Small intestine (tissue), 7 donors: ENCODE data around the gene MIPEP. TPM values are rescaled to one million over a fixed set of nuclear protein-coding genes. Genes with fewer than 3 reads are reported as not detected.
A peak's percentile ranks its signal among the peaks of the same experiment; 100 is the strongest.

Experiments
- DNase-seq, 2 donors: peaks; one replicate each; pipeline versions ENCODE4 v3.0.0 to v3.0.0-alpha.2; 2013
- FAIRE-seq: peaks from 2 replicates; lab custom pipeline; 2012; peaks lifted over from hg19 to GRCh38; lab: Jason Lieb, UNC
- H3K27ac ChIP-seq, 3 donors: one replicate each; pipeline ENCODE4 v1.5.1; 2013; ENCODE audit warnings: low read length in 2 of 3, mild to moderate bottlenecking in 2 of 3, control low read depth in 1 of 3, inconsistent platforms in 1 of 3, low read depth in 1 of 3, moderate library complexity in 1 of 3
- H3K27me3 ChIP-seq, 3 donors: one replicate each; pipeline ENCODE4 v1.6.1; 2013; ENCODE audit warnings: low read length in 3 of 3, inconsistent platforms in 1 of 3; ENCODE audit not compliant: control insufficient read depth in 3 of 3, insufficient read depth in 3 of 3
- H3K36me3 ChIP-seq, 3 donors: one replicate each; pipeline ENCODE4 v1.6.1; 2013; ENCODE audit warnings: low read length in 3 of 3, inconsistent platforms in 1 of 3, low read depth in 1 of 3, mild to moderate bottlenecking in 1 of 3, moderate library complexity in 1 of 3; ENCODE audit not compliant: control insufficient read depth in 3 of 3, insufficient read depth in 2 of 3
- H3K4me1 ChIP-seq, 3 donors: one replicate each; pipeline ENCODE4 v1.6.1; 2013; ENCODE audit warnings: low read length in 2 of 3, inconsistent platforms in 1 of 3, low read depth in 1 of 3, mild to moderate bottlenecking in 1 of 3, moderate library complexity in 1 of 3; ENCODE audit not compliant: control insufficient read depth in 3 of 3, insufficient read depth in 2 of 3
- H3K4me3 ChIP-seq, 3 donors: one replicate each; pipeline ENCODE4 v1.5.1; 2013; ENCODE audit warnings: low read length in 3 of 3, control low read depth in 1 of 3, inconsistent platforms in 1 of 3, low read depth in 1 of 3, mild to moderate bottlenecking in 1 of 3, moderate library complexity in 1 of 3
- H3K9me3 ChIP-seq, 2 donors: one replicate each; pipeline ENCODE4 v1.6.1; 2013; ENCODE audit warnings: low read depth in 1 of 2, low read length in 1 of 2; ENCODE audit not compliant: control insufficient read depth in 2 of 2, insufficient read depth in 1 of 2
- WGBS, 3 donors: extraction: QIAGEN DNeasy Blood & Tissue Kit; methylation state at CpG; one replicate each; pipeline ENCODE4 v1.1.7; 2013; 5-methylcytosine and 5-hydroxymethylcytosine counted together
- polyA plus RNA-seq, 4 donors: library from polyadenylated mRNA; stranded (reverse) in 3 of 4; unstranded in 1 of 4; fragments of 200-250 nt in 3 of 4; fragments of 120-200 nt in 1 of 4; gene quantifications; one replicate each; pipeline versions ENCODE4 v1.2.1 to v1.2.3, GENCODE V29; 2013
- donor health status: healthy with polysubstance abuse.
- donor health status: control.
- donor health status: control.
- donor health status: Bipolar disorder and iron deficiency.
- donor health status: healthy.

The MIPEP gene
- polyA plus RNA-seq, 4 donors = 10.3 to 19.8 (median 18.8) TPM

DNA sequence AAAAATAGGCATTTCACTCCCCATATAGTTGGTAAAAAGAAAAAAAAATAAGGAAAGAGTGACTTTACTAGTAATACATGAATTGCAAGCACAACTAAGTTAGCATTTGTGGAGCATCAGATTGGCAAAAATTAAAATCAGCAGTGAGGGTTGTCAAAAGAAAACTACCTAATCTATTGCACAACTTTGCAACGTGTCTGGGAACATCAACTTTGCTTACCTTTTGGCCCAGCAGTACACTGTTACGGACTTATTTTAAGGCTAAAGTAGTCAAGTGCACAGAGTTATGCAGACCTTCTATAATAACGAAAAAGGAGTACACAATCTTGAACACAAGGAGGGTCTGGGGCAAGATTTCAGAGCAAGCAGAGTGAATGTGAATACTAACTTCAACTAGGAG lies 102.6 kb downstream of the MIPEP start:
- FAIRE-seq = no peak
- no peak for DNase-seq
- no peak overlapping the region for H3K27ac ChIP-seq

DNA sequence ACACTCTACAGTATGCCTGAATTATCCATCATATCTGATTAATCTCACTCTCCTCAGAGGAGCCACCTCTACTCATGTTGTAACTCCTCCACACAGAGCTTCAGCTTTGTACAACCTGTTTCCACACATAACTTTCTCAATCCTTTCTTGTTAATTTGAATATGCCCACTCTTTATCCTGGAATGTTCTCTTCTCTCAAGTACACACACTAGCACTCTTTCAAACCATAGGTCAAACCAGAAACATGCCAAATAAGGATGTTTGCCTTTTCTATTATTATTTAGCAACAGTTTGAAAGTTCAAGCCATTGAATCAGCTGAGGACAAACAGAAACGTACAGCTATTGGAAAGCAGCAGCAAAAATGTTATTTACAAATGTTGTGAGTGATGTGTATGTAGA lies 110.3 kb downstream of the MIPEP start:
- H3K27me3 ChIP-seq = no peaks in the 10 kb centered on the region
- 78 to 84% (median 81%) methylated on average over 1 of the region's 1 CpG for WGBS, 3 donors
- no peak overlapping the region for H3K27ac ChIP-seq
- no peak for FAIRE-seq
- no peaks in the 10 kb centered on the region for H3K9me3 ChIP-seq
- H3K4me1 ChIP-seq = no peaks in the 10 kb centered on the region
- no peaks in the 10 kb centered on the region for H3K36me3 ChIP-seq
- no peak overlapping the region for H3K4me3 ChIP-seq
- no peak for DNase-seq

More for the DNA sequence above, 102.6 kb downstream of the MIPEP start:
- Histone ChIP-seq H3K9me3 (no peaks in the 10 kb centered on the region), H3K4me3 (no peak overlapping the region), H3K36me3 (no peaks in the 10 kb centered on the region), H3K4me1 (no peaks in the 10 kb centered on the region), H3K27me3 (no peaks in the 10 kb centered on the region)
- 80 to 87% (median 84%) methylated on average over 3 of the region's 3 CpGs for WGBS, 3 donors

DNA sequence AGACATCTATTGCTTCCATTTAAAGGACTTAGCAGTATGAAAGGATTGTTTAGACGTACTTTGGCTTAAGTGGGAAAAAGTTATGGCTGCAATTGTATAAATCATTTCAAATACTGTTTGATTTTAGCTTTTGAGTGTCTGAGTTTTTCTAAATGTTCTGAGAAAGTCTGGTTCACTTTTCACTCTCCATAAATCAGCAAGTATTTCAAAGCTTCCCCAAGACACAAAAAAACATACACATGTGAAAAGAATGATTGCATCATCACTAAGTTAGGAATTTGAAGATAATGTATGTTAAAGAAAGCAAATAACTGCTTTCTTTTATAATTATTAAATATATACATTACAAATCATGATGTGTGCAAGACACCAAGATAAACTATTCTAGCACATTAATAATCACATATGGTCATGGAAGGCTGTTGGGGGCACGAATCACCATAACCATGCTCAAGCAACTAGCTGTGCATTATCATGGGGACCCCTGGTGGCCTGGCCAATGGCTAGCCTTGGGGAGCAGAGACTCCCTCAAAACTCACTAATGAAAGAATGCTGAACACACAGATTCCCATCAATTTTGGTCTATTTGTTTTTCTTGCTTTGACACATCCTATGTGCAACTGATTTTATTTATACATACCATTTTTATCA lies 111.1 kb downstream of the MIPEP start:
- no peaks in the 10 kb centered on the region for H3K36me3 ChIP-seq
- H3K27ac ChIP-seq = no peak overlapping the region
- H3K9me3 ChIP-seq = no peaks in the 10 kb centered on the region
- H3K4me1 ChIP-seq = no peaks in the 10 kb centered on the region
- DNase-seq (no peak), FAIRE-seq (no peak)
- no peak overlapping the region for H3K4me3 ChIP-seq
- no peaks in the 10 kb centered on the region for H3K27me3 ChIP-seq
- WGBS, 3 donors = 56 to 74% (median 65%) methylated on average over 2 of the region's 2 CpGs

DNA sequence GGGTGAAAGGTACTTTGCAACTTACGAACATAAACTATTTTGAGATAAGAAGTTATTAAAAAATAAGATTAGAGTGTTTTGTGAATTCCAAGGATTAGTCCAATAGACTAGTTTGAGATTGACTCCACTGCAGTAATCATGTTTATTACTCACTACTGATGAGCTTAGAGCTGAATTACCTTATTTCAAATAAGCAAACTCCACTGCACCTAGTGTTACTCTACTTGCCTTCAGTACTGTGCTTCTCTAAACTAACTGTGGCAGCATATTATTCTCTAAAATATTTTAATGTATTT lies 111.7 kb downstream of the MIPEP start:
- no peaks in the 10 kb centered on the region for H3K27me3 ChIP-seq
- WGBS, 3 donors = 8 to 29% (median 14%) methylated on average over 1 of the region's 1 CpG
- no peak overlapping the region for H3K27ac ChIP-seq
- FAIRE-seq = no peak
- H3K9me3 ChIP-seq = no peaks in the 10 kb centered on the region
- H3K4me1 ChIP-seq = no peaks in the 10 kb centered on the region
- peak; percentile 19 to 50 for DNase-seq
- no peak overlapping the region for H3K4me3 ChIP-seq
- H3K36me3 ChIP-seq = no peaks in the 10 kb centered on the region

DNA sequence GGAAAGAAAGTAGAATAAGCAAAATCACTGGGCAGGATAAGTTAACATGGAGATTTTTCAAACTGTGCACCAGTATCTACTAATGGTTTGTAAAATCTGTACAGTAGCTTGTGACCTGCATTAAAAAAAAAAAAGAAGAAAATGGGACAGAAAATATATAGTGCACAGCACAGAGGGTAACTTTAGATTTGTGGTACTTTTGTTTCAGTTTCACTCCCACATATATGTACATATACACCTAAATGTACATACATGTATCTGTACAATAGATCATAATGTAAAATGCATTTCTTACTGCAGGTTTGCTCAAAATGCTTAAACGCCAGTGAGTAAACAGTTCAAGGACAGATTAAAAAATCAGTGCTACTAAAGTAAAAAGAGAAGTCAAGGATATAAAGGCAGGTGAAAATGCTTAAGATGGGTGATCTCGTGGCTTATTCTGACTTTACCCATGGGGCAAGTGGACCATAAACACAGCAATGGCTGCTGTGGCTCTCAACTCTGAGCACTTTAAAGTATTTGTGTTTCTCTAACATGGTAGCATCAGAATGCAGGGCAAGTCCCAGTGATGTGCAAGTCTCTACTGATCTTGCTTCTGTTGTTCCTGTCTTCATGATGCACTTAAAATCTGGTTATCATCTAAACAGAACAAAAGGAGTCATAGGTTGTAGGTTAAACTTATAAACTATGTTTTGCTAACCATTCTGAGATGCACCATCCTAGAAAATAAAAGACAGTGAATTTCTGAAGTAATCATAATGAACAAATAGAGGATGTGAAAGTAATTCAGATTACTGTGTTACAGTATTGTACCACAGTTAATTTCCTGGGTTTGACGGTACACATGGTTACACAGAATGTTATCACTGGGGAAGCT lies 112.3 kb downstream of the MIPEP start:
- no peak overlapping the region for H3K4me3 ChIP-seq
- no peaks in the 10 kb centered on the region for H3K4me1 ChIP-seq
- H3K27me3 ChIP-seq = no peaks in the 10 kb centered on the region
- H3K9me3 ChIP-seq = no peaks in the 10 kb centered on the region
- DNase-seq (no peak), FAIRE-seq (no peak)
- 56 to 68% (median 67%) methylated on average over 3 of the region's 3 CpGs for WGBS, 3 donors
- no peaks in the 10 kb centered on the region for H3K36me3 ChIP-seq
- H3K27ac ChIP-seq = no peak overlapping the region

DNA sequence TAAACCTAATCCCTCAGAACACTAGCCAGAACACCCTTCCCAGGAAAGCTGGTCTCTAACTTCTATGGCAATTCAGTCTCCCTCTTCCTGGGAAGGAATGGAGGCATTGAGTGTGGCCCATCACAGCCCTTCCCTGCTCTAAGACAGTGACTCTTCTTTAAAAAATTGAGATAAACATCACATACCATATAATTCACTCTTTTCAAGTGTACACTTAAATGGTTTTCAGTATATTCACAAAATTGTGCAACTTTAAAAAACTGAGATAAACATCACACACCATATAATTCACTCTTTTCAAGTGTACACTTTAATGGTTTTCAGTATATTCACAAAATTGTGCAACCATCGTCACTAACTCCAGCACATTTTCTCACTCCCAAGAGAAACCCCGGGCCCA lies 116.5 kb downstream of the MIPEP start:
- H3K4me1 ChIP-seq = no peaks in the 10 kb centered on the region
- DNase-seq (no peak), FAIRE-seq (no peak)
- no peak overlapping the region for H3K4me3 ChIP-seq
- H3K27me3 ChIP-seq = no peaks in the 10 kb centered on the region
- no peak overlapping the region for H3K27ac ChIP-seq
- 45 to 49% (median 48%) methylated on average over 2 of the region's 2 CpGs for WGBS, 3 donors
- no peaks in the 10 kb centered on the region for H3K9me3 ChIP-seq
- H3K36me3 ChIP-seq = peaks cover 0 to 3% (median 0%) of the 10 kb centered on the region in 3 donors

DNA sequence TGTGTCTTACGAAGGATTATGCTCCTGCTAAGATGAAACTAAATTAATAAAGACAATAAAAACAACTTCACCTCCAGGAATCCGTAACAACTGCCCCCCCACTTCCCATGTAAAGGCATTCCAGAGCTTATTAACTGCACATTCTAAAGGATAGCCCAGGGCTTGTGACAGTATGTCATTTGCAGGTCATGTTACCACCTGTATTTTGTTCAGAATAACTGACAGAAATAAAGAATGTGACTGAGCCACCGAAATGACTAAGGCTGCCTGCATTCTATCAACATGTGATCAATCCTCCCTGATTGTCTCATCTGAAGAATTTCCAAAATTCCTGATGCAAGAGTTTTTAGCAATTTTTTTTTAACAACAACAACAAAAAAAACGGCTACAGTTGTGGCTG lies 117.2 kb downstream of the MIPEP start:
- Histone ChIP-seq H3K27me3 (no peaks in the 10 kb centered on the region), H3K9me3 (no peaks in the 10 kb centered on the region), H3K4me3 (no peak overlapping the region), H3K27ac (no peak overlapping the region), H3K4me1 (no peaks in the 10 kb centered on the region), H3K36me3 (peaks cover 0 to 3% (median 0%) of the 10 kb centered on the region in 3 donors)
- WGBS, 3 donors = 81 to 89% (median 82%) methylated on average over 4 of the region's 4 CpGs
- DNase-seq (no peak), FAIRE-seq (no peak)

DNA sequence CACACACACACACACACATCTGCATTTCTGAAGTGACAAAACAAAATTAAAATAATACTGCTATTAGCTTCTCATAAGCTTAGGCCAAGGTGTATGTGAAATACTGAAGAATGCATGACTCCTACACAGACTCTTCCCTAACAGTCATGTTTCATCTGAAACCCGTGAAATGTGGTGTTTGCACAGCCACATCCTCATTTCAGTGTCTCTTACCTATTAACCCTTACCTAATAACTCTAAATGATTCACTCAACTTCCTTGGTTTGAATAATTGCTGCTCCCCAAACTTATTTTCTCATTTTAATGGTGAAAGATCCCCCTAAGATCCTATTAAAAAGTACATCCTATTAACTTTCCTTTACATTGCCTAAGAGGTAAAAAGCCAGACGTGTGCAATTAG lies 117.6 kb downstream of the MIPEP start:
- Histone ChIP-seq H3K27me3 (no peaks in the 10 kb centered on the region), H3K27ac (no peak overlapping the region), H3K36me3 (peaks cover 0 to 3% (median 0%) of the 10 kb centered on the region in 3 donors), H3K4me1 (no peaks in the 10 kb centered on the region), H3K9me3 (no peaks in the 10 kb centered on the region), H3K4me3 (no peak overlapping the region)
- WGBS, 3 donors = 62 to 70% (median 69%) methylated on average over 2 of the region's 2 CpGs
- FAIRE-seq (no peak), DNase-seq (no peak)
